HG03432 (cell line): Measurements from ENCODE around the gene MED12.

Experiments used
- ATAC-seq: cut with Tn5 transposase; IDR thresholded peaks from one replicate; pipeline ENCODE4 v1.9.1; 2021; ENCODE audit warnings: mild to moderate bottlenecking, moderate library complexity; ENCODE audit not compliant: unreplicated experiment

MED12 gene

DNA sequence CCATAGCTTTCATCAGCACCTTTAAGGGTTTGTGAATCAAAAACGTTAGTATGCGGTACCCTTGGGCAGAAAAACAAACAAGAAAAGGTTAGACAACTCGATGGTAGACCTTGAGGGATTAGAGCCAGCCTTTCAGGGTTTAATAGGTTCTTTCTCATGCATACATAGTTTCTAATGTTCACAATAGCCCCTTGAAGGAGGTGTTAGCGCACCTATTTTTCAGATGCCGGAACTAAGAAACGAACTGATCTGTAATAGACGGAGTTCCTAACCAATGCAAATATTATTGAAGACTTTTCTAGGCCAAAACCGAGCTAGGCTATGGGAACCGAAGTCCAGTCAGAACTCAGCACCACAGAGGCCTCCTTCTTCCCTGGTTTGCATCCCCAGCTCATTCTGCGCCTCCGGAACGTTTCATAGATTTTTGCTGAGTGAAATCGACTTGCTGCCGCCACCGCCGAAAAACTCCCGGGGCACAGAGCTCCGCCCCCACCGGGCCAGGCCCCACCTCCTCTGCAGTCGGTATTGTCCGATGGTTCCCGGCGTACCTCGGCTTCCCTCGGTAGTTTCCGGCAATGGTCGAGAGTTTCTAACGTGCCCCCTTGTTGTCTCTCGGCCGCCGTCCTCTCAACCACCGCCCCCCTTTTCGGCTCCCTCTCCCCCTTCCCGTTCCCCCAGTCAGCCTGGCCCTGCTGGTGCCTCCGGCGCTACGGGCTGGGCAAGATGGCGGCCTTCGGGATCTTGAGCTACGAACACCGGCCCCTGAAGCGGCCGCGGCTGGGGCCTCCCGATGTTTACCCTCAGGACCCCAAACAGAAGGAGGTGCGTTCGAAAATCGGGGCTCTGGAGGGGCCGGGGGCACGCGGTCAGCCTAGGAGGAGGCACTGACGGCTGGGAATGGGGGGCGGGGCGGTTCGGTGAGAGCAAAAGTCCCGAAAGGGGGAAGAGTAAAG lies at the start of gene MED12:
TSS of gene MED12 (plus strand) at position 565 of the 953 bp plus-strand sequence. CDS start at position 724, 159 bp downstream.
- ATAC-seq = peak; percentile 96

DNA sequence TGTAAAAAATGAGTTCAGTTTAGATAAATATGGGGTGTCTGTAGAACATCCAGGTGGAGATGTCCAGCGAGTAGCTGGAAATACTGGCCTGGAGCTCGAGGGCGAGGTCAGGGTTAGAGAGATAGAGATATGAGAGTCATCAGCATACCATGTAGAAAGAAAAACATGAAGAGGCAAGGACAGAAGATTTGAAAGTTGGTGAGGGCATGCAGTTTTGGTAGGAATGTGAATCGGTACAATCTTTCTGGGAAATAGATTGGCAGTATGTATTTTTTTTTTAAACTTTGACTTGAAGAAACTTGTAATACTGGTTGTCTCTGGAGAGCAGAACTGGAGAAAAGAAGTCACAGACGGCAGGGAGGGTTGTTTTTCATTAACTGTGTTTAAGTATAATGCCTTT lies 47.9 kb upstream of the MED12 start:
- no peak for ATAC-seq

DNA sequence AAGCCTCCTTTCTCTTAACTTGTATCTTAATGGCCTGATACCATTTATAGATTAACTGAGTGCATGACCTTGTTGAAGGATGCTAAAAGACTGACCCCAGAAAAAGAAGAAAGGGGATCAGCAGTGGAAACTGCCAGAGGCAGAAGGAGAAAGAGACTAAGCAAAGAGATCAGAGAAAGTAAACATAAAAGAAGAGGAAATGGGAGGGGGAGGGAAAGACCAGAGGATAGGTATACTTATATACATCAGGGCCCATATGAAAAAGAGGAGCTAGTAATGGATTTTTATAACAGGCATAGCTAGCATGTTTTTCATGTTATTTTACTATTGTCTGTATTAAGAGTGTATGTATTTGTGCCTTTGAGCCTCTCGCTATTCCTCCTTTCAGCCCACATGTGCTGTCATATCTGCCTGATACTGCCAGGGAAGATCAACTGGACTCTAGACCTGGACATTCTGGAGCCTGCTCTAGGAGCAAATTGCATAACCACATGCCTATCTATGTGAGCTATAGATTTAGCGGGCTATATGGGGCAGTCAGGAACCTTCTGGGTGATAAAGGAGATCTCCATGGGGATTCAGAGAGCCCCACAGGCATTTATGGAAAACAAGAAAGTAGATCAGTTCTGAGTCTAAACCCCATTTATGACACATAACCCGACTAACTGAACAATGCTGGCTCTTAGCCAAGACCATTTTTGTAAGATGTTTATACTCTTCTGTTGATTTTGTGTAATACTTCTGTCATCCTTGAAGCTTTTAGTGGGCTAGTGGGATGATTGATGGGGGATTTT lies 36.9 kb upstream of the MED12 start:
- ATAC-seq = no peak

DNA sequence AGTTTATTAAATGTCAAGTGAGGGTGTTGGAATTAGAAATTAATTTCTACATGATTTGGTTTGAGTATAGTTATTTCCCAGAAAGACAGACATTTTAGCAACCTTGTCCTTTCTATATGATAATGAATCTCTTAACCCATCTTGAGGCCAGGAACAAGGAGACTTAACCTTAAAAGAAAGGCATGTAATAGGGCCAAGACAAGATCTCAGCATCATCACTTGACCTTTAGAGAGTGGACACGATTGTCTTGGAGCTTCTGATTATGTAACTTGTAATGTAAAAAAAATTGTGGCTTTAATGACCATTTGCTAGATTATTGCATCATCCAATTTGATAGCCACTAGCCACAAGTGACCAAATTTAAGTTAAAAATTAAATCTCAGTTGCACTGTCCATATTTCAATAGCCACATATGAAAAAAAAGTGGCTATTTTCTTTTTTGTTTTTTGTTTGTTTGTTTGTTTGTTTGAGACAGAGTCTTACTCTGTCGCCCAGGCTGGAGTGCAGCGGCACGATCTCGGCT lies 36.2 kb upstream of the MED12 start:
- no peak for ATAC-seq

DNA sequence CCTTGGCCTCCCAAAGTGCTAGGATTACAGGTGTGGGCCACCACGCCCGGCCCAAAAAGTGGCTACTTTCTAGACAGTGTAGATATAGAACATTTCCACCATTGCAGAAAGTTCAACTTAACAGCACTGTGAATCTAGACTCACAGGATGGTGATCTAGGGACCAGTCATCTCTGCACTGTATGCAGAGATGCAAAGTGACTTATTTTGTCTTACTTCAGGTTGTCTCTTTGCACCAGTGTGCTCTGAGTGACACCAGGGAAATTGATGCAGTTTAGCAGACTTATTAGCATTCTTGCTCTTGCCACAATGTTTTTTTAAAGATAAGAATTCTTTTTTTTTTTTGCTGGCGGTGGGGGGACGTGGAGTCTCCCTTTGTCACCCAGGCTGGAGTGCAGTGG lies 35.6 kb upstream of the MED12 start:
- no peak for ATAC-seq

DNA sequence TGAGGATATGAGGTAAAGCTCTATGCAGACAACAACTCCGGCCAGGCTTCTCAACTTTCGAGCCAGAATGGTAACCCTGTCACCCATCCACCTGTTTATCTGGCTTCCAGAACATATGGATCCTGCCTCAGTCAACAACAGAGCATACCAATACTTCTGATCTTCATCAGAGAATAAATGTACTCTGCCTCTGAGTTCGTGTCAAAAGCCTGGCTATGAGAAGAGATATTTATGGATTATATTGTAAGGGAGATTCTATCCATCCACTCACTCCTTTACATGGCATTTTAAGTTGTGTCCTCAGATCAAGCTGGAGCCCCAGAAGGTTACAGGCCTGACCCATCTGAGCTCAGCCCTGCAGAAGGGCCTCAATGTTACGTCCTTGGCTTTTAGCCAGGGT lies 32.5 kb upstream of the MED12 start:
- ATAC-seq = no peak

GRCh38 chrX:71091263-71091662 lies 27.1 kb upstream of the MED12 start:
- ATAC-seq = no peak

GRCh38 chrX:71095033-71095432 lies 23.4 kb upstream of the MED12 start:
- peak; percentile 14 for ATAC-seq

DNA sequence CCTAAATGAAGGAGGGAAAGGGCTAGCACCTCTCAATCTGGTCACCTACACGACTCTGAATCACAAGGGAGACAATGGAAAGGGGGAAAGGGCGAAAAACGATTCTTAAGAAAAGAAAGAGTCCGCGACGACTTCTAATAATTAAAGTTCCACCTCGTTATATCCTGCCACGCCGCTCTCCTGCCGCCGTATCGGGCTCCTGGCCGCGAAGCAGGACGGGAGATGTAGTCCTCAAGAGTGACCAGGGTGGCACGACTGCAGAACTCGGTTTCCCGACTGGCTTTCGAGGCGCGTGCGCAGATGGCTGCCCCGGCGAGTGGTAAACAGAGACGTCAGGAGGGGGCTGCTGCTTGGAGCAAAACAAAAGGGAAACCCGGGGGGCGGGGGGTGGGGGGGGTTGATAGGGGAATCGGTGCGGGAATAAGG lies 22.8 kb upstream of the MED12 start, which contains the start of gene FOXO4:
TSS of gene FOXO4 (plus strand) at position 297 of the 426 bp plus-strand sequence. CDS start 678 bp downstream, outside the sequence.
- peak; percentile 95 for ATAC-seq

DNA sequence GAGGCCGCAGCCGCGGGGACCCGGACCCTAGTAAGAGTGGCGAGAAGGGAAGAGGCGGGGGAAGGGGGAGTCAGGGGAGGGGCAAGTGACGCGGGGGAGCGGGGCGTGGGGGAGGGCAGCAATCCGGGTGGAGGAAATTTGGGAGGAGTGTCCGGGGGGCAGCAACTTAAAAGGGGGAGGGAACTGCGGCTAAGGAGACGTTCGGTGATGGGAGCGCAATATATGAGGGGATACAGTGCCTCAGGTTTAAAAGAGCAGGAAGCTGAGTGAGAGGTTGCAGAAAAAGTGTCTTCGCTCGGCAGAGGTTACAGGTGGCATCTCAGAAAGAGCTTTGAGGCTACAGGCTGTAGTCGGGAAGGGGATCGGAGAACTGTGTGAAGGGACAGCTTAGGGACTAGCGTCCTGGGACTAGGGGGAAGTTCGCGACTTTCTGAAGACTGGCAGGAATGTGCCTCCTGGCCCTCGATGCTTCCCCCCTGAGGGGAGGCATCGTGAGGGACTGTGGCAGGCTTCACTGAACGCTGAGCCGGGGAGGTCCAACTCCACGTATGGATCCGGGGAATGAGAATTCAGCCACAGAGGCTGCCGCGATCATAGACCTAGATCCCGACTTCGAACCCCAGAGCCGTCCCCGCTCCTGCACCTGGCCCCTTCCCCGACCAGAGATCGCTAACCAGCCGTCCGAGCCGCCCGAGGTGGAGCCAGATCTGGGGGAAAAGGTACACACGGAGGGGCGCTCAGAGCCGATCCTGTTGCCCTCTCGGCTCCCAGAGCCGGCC lies 22.2 kb upstream of the MED12 start:
- peak; percentile 24 for ATAC-seq

DNA sequence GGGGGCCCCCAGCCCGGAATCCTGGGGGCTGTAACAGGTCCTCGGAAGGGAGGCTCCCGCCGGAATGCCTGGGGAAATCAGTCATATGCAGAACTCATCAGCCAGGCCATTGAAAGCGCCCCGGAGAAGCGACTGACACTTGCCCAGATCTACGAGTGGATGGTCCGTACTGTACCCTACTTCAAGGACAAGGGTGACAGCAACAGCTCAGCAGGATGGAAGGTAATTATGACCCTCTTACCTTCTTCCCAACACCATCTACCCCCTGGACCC lies 21.7 kb upstream of the MED12 start:
- ATAC-seq = no peak

GRCh38 chrX:71098302-71098701 lies 20.1 kb upstream of the MED12 start:
- ATAC-seq = no peak

GRCh38 chrX:71098951-71099506 lies 19.4 kb upstream of the MED12 start:
- no peak for ATAC-seq

DNA sequence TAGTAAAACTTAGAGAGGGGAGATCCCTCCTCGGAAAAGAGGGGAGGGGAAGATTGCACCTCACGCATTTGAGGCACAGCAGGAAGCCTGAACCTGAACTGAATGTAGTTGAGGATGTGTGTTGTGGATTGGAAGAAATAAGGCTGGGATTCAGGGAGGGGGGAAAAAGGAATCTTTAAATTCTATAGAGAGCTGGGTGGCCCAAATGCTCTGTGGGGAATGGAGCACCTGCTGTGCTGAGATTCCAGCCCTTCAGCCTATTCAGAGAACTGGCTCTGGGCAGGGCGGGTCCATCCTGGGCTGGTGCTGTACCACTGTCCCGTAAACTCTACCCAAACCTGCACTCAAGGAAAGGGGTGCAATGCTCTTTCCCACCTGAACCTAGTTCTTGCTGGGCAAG lies 18.7 kb upstream of the MED12 start:
- ATAC-seq = no peak

DNA sequence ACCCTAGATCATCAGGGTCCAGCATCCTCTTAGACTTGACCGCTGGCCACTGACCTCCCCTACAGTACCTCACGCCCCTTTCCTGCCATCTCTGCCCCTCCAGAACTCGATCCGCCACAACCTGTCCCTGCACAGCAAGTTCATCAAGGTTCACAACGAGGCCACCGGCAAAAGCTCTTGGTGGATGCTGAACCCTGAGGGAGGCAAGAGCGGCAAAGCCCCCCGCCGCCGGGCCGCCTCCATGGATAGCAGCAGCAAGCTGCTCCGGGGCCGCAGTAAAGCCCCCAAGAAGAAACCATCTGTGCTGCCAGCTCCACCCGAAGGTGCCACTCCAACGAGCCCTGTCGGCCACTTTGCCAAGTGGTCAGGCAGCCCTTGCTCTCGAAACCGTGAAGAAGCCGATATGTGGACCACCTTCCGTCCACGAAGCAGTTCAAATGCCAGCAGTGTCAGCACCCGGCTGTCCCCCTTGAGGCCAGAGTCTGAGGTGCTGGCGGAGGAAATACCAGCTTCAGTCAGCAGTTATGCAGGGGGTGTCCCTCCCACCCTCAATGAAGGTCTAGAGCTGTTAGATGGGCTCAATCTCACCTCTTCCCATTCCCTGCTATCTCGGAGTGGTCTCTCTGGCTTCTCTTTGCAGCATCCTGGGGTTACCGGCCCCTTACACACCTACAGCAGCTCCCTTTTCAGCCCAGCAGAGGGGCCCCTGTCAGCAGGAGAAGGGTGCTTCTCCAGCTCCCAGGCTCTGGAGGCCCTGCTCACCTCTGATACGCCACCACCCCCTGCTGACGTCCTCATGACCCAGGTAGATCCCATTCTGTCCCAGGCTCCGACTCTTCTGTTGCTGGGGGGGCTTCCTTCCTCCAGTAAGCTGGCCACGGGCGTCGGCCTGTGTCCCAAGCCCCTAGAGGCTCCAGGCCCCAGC lies 17.6 kb upstream of the MED12 start:
- no peak for ATAC-seq

DNA sequence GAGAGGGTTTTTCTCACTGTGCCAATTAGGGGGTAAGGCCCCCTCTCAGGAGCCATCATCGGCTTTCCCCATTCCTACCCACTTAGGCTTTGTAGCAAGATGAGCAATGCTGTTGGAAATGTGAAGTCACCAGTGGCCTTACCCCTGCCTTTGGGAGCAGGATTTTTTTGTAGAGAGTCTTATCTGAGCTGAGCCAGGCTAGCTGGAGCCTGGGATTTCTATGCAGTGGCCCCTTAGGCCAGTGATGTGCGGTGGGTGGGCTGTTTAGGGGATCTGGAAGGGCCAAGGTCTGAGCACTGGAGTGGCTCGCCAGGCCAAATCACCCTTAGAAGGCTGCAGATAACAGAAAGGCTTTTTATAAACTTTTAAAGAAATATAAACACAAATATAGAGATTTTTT lies 16.1 kb upstream of the MED12 start:
- ATAC-seq = no peak

- ATAC-seq = peak; percentile 47
Observed at GRCh38 chrX:71103110-71103983, 15.0 kb upstream of the MED12 start.

DNA sequence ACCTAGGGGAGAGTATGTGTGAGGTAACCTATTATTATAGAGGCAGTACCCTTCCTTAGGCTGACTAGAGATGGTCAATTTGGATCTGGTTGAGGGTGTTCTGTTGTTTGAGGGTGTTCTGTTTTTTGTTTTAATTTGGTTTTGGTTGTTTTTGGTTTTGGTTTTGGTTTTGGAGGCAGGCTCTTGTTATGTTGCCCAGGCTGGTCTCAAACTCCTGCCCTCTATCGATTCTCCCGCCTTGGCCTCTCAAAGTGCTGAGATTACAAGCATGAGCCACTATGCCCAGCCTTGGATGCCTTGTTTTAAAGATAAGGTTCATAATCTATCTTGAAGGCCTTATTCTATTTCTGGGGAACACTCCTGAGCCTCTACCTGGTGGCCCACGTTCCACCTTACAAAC lies 12.8 kb upstream of the MED12 start:
- ATAC-seq = no peak

GRCh38 chrX:71106427-71106826 lies 12.0 kb upstream of the MED12 start, which contains the start of gene CXorf65:
Gene CXorf65, minus strand, starts transcription at chrX:71106740. Its CDS starts 184 bp downstream, at chrX:71106556.
- no peak for ATAC-seq
